Measurements from ENCODE around the gene TVP23B.
"Not testable (repeated sequence)": the region's sequence is repeated elsewhere in the genome, so short reads cannot be mapped to it uniquely, and the experiment has no call there.

GRCh38 chr17:18816489-18817371 lies 35.7 kb downstream of the TVP23B start:
- TF ChIP-seq CTCF (IDR thresholded peaks at IDR 0.05): peak; percentile 59 to 68 (median 64)
- TF ChIP-seq POLR2A (IDR thresholded peaks at IDR 0.05): not testable (repeated sequence)

Data from right lobe of liver (tissue), 4 donors.